Measurements from ENCODE around the gene FAM210A.
"Not testable (repeated sequence)": the region's sequence is repeated elsewhere in the genome, so short reads cannot be mapped to it uniquely, and the experiment has no call there.

Gene FAM210A, protein sequence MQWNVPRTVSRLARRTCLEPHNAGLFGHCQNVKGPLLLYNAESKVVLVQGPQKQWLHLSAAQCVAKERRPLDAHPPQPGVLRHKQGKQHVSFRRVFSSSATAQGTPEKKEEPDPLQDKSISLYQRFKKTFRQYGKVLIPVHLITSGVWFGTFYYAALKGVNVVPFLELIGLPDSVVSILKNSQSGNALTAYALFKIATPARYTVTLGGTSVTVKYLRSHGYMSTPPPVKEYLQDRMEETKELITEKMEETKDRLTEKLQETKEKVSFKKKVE

DNA sequence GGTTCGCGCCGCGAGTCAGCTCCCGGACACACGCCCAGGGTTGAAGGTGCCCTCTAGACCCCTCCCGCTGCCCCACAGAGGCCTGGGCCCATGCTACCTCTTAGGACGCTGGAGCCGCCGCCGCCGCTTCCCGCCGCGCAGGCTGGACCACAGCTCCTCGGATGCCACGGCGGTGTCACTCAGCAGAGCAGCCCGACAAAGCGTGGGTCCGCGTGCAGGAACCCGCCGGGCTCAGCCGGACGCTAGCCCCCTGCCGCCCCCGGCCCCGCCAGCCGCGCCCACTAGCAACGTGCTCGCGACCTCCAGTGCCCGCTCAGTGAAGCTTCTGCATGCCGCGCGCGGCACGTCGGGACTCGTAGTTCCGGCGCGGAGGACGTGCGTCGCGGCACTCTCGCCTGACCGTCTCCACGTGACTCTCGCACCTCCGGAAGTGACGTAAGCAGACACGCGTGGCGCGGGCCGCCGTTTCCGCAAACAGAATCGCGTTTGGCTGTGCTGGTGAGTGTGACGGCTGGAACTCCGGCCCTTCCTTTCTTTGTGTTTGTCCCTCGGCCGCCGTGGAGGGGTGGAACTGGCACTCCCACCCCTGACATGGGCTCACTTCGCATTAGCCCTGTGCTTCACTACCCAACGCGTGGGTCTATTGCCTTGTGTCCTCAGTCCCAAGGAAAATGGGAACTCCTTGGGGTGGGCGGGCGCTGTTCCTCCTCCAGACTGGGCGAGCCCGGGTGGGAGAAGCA is at the start of gene FAM210A, which contains the start of gene RNMT:
FAM210A (minus strand) TSS at position 327 of the 740 bp plus-strand sequence. CDS start 44,481 bp downstream, outside the sequence.
RNMT (plus strand) TSS at position 442 of the 740 bp plus-strand sequence. CDS start 4,845 bp downstream, outside the sequence.
- peak; percentile 88 to 92 for DNase-seq (ENCODE audit: low read depth in 2 of 2)

DNA sequence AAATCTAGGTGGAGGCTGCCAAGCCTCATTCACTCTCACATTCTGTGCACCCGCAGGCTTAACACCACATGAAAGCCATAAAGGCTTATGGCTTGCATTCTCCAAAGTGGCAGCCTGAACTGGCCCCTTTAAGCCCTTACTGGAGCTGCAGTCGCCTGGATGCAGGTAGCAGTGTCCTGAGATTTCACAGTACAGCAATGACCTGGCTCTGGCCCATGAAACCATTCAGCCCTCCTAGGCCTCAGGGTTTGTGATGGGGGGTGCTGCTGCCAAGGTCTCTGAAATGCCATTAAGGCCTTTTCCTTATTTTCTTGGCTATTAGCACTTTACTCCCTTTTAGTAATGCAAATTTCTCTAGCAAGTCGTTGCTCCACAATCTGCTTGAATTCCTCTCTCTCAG is 48.7 kb upstream of the FAM210A start:
- DNase-seq (ENCODE audit: low read depth in 2 of 2): no peak

DNA sequence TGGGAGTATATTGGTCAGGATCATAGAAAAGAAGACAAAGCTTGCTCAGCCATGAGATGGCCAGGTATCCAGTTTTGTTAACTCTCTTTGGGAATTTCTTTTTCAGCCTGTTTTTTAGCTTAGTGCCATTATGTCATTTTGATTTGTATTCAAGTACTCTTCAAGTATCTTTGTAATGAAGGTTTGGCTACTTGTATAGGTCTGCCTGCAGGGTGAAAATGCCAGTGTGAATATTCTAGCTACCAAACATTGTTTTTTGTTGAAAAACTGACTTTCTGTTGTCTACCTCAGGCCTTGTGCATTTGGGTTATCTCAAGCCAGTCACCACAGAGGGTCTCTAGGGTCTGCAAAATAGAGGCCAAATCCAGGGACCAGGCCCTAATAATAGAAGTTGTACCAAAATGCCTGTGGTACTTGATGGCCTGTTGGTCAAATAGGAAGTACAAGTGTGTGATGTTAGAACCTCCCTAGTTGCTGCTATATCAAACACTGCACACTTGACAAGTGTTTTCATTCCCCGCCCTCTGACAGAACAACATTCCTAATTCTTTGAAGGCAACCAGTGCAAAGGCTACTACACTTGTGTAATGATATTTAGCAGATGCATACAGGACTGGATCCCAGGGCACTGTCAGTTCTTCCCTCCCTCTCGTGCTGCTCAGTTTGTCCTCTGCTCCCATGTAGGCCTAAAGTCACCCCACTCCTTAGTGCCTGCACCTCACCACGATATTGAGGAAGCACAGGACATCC is 36.5 kb upstream of the FAM210A start:
- no peak for DNase-seq (ENCODE audit: low read depth in 2 of 2)

DNA sequence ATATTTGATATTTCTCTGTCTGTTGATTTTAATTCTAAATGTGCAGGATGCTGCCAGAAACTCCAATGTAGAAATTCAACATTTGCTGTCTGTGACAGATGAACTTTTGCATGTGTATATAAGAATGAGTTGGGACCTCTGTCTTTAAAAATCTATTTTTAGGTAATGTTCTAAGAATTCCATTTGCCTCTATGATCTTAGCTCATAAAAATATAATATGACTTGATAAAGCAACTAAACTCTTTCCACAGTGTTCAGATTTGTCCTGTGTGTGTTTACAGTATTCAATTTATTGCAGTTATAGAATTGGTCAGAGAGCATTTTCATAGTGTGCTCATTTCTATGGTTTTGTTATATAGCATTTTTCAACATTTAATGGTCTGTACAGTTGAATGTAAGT is 33.7 kb upstream of the FAM210A start:
- DNase-seq (ENCODE audit: low read depth in 2 of 2): no peak

DNA sequence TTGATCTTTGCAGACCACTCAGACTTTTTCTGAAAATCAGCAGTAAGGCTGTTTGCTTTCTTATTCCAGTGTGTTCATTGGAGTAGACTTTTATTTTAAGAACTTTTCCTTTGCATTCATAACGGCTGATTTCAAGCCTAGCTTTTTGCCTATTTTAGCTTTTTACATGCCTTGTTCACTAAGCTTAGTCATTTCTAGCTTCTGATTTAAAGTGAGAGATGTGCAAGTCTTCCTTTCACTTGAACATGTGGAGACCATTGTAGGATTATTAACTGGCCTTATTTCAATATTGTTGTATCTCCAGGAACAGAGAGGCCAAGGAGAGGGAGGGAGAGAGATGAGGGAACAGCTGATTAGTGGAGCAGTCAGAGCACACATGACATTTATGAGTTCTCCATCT is 32.3 kb upstream of the FAM210A start:
- DNase-seq (ENCODE audit: low read depth in 2 of 2): no peak

DNA sequence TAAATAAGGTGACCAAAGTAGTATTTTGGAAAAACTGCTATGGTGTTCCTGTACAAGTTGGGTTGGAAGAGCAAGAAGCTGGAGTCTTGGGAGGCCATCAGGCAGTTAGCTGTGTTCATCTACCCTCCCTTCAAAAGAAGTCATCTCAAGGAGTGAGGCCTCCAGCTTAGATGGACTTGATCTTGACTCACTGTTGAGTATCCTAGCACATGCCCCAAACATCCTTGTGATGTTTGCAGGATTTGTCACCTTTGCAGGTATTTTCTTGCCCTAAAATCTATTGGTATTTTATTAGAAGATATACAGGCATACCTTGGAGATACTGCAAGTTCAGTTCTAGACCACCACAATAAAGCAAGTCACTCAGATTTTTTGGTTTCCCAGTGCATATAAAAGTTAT is 30.3 kb upstream of the FAM210A start:
- DNase-seq (ENCODE audit: low read depth in 2 of 2): no peak

DNA sequence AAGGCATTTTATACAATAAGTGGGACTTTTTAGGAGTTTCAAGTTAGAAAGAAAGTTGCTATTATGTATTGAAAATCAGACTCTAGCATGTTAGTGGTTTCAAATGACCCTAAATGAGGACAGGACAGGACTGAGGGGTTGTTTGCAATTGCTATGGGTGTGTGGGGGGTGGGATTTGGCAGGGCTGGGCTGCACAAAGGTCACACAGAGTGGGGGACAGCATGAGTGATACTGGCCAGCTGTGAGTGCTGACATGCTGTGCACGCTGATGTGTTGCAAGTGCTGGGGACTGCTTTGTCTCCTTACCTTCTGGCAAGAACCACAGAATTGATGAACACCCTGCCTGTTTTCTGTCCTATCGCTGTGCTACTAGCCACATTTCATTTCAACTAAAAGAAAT is 29.9 kb upstream of the FAM210A start:
- no peak for DNase-seq (ENCODE audit: low read depth in 2 of 2)

DNA sequence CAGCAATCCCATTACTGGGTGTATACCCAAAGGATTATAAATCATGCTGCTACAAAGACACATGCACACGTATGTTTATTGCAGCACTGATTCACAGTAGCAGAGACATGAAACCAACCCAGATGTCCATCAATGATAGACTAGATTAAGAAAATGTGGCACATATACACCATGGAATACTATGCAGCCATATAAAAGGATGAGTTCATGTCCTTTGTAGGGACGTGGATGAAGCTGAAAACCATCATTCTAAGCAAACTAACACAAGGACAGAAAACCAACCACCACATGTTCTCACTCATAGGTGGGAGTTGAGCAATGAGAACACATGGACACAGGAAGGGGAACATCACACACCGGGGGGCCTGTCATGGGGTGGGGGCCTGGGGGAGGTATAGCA is 25.2 kb upstream of the FAM210A start:
- not testable (repeated sequence) for DNase-seq (ENCODE audit: low read depth in 2 of 2)

DNA sequence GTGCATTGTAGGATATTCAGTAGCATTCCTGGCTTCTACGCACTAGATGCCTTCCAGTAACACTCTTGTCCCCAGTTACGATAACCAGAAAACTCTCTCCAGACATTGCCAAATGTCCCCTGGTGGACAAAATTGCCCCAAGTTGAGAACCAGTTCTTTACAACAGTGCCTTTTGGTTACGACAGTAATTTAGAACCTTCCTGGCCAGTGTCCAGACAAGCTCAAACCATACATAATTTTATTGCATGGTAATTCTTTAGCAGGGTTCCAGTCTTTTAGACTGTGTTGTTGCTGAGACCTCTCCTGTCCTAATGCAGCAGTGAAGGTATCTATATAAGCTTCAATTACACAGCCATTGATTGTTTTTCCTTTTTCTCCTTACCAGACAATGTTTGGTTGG is 20.3 kb upstream of the FAM210A start:
- DNase-seq (ENCODE audit: low read depth in 2 of 2): no peak

DNA sequence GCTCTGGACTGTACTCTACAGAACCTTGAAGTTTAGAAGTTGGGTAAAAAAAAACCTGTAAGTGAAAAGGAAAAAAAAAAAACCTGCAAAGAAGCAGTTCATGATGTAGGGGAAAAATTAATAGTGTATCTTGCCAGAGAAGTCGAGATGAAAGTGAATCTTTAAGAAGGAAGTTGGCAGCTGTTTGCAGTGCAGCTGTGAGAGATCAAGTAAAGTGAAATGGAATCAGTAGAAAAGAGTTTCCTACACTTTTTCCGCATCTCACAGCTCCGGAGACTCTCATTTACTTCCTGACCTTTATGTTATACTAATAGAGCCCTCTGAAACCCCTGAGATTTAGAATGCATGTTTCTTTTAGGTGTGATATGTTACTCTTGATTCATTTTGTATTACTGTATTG is 19.3 kb upstream of the FAM210A start:
- no peak for DNase-seq (ENCODE audit: low read depth in 2 of 2)

DNA sequence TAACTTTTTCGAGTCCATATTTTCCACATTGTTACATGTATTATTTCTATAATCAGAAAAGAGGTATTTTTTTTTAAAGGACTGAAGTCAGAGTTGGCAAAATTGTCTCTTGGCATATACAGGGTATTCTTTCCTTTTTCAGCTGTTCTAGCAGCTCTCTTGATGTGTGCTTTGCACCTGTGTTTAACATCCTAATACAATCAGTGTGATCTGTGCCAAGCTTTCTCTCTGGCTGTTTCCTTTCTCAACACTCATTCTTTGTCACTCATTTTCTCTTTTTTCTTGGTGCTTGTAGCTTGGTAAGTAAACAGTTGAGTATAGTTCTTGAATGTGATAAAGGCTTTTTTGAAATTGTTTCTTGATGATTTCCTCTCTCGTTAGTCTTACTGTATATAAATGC is 9.3 kb upstream of the FAM210A start:
- no peak for DNase-seq (ENCODE audit: low read depth in 2 of 2)

DNA sequence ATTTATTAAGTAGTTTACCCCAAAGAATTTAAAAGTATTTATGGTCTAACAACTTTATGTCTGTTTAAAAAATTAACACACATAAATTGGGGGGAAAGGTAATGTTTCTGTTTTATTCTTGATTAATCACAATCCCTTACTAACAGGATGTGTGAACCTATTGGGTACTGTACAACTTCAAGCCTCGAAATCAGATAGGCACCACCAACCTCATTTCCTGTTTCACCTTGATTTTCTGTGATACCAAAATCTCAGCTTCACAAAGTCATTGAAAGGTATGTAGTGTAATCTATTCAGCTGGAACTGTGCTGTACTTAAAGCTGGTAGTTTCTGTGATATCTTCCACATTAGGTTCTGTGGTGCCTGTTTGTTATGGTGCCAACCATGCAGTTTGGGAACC is 4.1 kb upstream of the FAM210A start:
- DNase-seq (ENCODE audit: low read depth in 2 of 2): no peak

DNA sequence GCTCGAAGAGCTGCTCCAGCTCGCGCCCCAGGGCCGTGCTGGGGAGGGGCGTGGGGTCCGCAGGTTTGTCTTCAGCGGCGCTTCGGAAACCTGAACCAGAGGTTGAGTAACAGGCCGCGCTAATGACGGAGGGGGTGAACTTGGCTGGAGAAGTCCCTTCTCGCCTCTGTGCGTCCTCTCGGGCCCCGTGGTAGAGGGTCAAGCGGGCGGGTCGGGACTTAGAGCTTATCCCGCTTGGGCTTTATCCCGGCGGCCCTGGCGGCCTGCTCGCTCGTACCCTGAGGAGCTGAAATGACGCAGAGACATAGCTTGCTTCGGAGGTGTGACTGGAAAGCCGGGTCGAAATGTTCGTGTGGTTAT is 594 bp upstream of the FAM210A start:
- peak in 1 of 2 donors; percentile 12 for DNase-seq (ENCODE audit: low read depth in 2 of 2)

DNA sequence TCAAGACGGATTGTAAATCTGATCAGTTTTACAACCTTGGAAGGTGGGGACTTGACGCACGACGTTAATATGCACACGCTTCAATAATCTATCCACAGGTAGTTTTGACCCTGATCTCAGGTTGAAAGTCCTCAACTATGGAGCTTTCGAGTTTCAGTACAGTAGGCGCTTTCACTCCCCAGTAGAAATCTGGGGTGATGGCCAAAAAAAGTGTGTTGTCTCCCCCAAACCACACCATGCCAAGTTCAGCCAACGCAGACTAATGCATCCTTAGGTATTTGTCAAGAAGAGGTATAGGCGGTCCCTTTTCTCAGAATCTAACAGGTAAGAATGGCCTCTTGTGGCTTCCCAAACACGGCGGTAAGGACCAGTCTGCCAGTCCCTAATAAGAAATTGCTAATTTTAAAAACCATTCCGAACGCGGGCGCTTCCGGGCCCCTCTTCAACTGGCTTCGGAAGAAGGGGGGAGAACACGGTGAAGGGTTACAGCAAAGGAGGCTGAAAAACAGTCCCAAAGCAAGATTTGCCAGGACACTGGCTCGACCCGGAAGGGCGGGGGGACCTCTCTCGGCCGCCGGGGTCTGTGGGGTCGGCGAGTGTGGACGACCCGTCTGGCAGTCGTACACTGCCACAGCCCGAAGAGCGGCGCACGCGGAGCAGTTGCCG is 659 bp downstream of the FAM210A start:
- no peak for DNase-seq (ENCODE audit: low read depth in 2 of 2)

DNA sequence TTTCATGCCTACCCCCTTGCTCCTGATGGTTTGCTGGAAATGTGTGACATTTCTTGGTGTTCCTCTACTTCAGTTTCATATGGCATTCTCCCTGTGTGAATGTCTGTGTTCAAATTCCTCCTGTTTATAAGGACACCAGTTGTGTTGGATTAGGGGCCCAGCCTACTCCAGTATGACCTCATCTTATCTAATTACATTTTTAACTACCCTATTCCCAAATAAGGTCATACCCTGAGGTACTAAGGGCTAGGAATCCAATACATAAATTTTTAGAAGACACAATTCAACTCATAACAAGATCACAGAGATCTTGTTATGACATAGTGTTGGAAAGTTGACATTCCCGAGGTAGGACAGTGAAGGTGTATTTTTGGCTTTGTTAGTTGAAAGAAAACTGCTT is 5.5 kb downstream of the FAM210A start:
- no peak for DNase-seq (ENCODE audit: low read depth in 2 of 2)

DNA sequence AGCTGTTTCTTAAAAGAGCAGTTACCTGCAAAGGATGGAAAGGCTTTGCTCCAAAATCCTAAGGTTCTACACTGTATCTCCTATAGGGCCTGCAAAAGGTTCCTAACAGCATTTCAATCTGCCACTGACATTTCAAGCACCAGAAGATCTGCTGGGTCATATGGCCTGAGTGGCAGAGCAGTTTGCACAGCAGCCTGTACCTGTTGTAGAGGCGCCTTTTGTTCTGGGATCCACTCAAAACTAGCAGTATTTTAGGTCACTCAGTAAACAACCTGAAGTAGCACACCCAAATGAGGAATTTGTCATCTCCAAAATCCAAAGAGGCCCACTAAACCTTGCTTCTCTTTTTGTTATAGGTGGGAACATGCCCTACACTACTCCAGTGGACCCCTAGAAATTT is 6.2 kb downstream of the FAM210A start:
- DNase-seq (ENCODE audit: low read depth in 2 of 2): no peak

DNA sequence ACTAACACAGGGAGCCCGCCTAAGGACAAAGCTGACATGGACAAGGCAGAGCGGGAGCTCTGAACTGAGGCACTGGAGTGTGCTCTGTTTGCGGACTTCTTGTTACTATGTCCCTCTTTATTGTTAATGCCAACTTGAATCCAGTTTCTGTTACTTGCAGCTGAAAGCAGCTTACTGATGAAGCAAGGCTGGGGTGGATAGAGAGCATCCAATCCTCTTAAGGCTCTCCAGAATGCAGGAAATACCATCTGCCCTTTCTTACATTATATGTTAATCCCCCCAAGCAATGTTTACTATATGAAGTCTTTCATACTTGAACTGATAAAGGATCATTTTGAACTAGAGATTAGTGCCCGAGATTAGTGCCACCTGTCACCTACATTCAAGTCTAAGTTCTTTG is 9.4 kb downstream of the FAM210A start:
- DNase-seq (ENCODE audit: low read depth in 2 of 2): no peak

DNA sequence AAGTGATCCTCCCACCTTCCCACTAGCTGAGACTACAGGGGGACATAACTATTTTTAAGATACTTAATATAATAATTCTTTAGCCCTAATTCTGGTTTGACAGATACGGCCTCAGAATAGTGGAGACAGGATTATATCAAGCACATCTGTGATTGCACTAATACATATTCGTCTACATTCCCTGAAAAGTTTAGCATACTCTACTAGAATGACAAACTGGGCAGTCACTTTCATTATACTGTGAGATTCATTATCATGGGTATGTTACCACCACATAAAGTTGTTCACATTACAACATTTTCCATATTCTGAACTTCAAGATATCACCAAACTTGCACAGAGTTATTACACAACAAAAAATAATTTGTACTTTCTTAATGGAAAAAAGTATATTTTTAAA is 11.0 kb downstream of the FAM210A start:
- no peak for DNase-seq (ENCODE audit: low read depth in 2 of 2)

DNA sequence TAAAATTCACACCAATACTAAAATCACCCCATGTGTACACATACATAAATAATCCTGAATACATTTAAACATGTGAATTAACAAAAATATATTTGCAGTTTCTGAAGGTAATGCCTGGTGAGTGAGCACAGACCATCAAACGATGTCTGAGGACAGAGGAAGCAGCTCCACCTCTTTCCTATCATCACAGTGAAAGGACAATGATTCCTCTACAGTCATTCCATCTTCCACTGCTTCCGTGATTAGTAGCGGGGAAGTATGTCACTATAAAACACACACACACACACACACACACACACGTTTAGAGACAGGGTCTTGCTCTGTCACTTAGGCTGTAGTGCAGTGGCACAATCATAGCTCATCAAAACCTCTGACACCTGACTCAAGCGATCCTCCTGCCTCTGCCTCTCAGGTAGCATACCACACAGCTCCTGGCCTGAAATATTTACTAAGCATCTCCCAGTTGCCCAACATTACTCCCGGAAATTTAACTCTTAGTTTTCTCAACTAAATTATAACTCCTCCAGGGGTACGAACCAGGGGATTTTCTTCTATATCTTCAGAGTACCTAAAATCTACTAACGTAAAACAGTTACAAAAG is 12.8 kb downstream of the FAM210A start:
- DNase-seq (ENCODE audit: low read depth in 2 of 2): no peak

DNA sequence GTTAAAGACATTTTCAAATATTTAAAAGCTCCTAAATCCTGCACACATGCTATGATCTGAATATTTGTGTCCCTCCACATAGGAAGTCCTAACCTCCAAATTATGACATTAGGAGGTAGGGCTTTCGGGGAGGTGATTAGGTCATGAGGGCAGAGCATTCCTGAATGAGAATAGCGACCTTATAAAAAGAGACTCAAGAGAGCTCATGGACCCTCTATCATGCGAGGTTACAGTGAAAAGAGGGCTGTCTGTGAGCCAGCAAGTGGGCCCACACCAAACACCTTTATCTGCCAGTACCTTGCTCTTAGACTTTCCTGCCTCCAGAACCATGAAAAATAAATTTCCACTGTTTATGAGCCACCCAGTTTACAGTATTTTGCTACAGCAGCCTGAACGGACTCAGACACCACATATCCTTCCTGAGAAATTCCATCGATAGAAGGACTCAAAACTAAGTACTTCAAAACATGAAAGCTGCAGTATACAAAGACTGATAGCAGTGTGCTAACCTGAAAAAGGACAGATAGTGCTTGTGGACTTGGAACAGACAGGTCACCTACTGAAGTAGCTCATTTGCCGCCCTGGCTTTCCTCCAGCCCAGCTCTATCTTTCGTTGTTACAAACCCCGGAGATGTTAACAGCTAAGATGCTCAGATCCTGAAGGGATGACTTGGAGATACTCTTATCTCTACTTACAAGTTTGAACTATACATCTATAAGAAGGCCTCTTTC is 13.8 kb downstream of the FAM210A start:
- DNase-seq (ENCODE audit: low read depth in 2 of 2): no peak

DNA sequence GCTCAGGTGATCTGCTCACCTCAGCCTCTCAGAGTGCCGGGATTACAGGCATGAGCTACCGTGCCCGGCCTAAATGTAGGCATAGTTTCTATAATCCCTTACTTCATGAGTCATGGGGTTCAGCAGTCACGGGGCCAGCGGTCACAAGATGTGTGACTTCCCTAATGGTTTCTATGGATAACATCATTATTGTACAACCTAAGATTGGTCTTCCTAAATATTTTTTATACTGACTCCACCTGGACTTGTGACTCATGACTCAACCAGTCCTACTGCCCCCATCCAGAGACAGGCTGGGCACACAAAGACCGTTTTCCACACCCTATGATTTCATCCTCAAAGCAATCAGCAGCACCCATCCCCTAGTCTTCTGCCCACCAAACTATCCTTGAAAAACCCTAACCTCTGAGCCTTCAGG is 15.9 kb downstream of the FAM210A start:
- DNase-seq (ENCODE audit: low read depth in 2 of 2): no peak
